ENCODE results near the gene PTPRN2.
"Not testable (repeated sequence)": the region's sequence is repeated elsewhere in the genome, so short reads cannot be mapped to it uniquely, and the experiment has no call there.

Gene PTPRN2

GRCh38 chr7:157718303-157719007 lies 869.2 kb downstream of the PTPRN2 start:
- no peak for DNase-seq (ENCODE audit: low read depth in 2 of 2)

GRCh38 chr7:157717211-157718174 lies 870.1 kb downstream of the PTPRN2 start:
- DNase-seq (ENCODE audit: low read depth in 2 of 2): no peak

DNA sequence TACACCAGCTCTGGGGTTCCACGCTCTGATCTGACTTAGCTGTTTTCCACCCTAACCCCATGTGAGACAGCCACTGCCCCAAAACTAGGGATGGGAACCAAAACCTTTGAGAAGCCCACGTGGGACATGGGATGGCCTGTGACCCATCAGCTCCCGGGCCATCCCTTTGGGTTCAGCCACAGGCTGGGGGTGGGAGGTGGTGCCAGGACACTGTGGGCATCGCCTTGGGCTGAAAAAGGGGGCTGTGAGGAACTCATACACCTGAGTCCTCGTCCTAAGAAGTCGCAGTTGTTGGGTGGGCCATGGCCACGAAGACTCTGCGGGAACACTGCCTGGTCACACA lies 871.7 kb downstream of the PTPRN2 start:
- no peak for DNase-seq (ENCODE audit: low read depth in 2 of 2)

GRCh38 chr7:157715071-157715937 lies 872.3 kb downstream of the PTPRN2 start:
- DNase-seq (ENCODE audit: low read depth in 2 of 2): no peak

DNA sequence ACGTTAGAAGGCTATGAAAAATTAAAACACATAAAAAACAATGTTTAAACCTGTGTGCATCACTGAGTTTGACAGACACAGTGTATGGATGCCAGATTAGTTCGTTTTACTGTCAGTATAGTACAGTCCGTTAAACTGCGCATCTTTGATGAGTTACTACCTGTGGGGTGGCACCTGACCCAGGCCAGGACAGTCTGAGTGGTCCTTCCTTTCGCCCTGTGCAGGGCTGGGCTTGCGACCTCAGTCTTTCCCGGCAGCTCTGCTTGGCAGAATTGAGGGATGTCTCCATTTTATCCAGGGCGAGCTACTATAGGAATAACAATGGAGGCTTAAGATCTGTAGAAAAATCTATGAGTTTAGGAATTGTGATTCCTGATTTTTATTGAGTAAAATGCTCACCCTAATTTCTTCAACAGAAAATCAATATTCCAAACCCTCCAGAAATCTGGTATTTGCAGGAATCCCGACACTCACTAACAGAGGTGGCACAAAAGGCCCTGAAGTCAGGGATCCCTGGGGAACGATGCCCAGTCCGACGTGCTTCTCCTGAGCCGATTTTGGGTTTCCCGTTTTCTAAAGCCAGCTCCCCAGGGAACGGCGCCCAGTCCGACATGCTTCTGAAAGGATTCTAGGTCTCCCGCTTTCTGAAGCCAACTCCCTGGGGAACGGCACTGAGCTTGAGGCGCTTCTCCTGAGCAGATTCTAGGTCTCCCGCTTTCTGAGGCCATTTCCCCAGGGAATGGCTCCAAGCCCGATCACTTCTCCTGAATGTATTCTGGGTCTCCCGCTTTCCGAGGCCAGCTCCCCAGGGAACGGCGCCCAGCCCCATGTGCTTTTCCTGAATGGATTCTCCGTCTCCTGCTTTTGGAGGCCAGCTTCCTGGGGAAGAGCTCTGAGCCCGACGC lies 873.2 kb downstream of the PTPRN2 start:
- no peak for DNase-seq (ENCODE audit: low read depth in 2 of 2)

GRCh38 chr7:157713591-157713990 lies 874.0 kb downstream of the PTPRN2 start:
- DNase-seq (ENCODE audit: low read depth in 2 of 2): no peak

GRCh38 chr7:157712666-157713235 lies 874.9 kb downstream of the PTPRN2 start:
- DNase-seq (ENCODE audit: low read depth in 2 of 2): no peak

- DNase-seq (ENCODE audit: low read depth in 2 of 2): no peak
These were observed 876.2 kb downstream of the PTPRN2 start for GRCh38 chr7:157711353-157711888.

- no peak for DNase-seq (ENCODE audit: low read depth in 2 of 2)
These were observed 877.2 kb downstream of the PTPRN2 start for GRCh38 chr7:157710396-157710795.

GRCh38 chr7:157709531-157710251 lies 877.9 kb downstream of the PTPRN2 start:
- no peak for DNase-seq (ENCODE audit: low read depth in 2 of 2)

DNA sequence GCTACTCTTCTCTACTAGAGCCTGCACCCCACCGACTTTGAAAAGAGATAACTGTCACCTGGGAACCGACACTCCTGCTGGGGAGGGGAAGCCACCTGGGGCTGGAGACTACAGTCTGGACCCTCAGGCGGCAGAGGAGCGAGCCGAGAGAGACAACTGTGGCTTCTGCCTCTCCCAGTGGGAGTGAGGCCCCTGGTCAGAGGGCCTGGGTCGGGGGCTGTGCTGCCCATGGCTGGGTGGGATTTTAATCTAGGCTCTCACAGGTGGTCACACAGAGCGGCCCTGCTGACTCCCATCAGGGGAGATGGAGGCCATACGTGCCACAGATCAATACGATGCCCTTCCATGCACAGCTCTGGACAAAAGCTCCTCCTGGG lies 878.7 kb downstream of the PTPRN2 start:
- DNase-seq (ENCODE audit: low read depth in 2 of 2): no peak

DNA sequence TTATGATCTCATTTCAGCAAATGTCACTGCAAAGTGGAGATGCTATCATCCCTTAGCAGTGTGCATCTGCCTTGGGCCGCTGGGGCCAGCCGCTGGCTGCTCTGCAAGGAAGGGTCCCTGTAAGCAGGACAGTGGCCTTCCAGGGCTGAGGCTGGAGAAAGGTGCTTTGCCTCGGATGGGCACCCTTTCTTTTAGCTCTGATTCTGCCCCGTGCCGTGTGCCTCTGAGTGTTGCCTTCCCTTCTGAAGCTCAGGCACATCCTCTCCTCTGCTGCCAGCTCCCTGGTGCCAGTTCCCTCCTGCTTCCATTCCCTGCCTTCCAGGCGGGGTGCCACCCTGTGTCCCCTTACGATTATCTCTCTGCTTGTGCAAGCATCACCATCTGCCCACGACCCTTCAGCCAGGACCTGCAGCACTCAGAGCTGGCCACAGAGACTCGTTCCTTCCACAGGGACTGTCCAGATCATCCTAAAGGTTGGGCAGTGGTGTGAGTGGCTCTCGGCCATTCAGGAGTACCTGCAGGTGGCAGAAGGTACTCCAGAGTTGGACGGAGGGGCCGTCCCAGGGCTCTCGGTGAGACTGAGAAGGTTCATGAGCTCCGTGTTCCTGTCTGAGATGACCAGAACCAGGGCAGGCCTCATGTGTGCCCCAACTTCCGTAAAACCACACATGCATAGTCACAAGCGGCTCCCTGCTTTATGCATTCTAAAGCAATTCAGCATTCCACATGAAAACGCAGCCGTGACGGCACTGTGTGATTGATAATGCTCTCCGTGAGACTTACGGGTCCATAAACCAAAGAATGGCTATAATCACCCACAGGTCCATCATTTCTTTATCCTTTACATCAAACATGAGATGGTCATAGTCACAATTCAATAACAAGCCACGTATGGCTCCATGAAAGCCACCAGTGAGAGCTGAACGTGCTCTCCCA lies 879.4 kb downstream of the PTPRN2 start:
- DNase-seq (ENCODE audit: low read depth in 2 of 2): no peak

- no peak for DNase-seq (ENCODE audit: low read depth in 2 of 2)
These were observed 883.3 kb downstream of the PTPRN2 start for GRCh38 chr7:157704365-157704764.

- DNase-seq (ENCODE audit: low read depth in 2 of 2): no peak
These were observed 884.0 kb downstream of the PTPRN2 start for GRCh38 chr7:157703534-157704195.

DNA sequence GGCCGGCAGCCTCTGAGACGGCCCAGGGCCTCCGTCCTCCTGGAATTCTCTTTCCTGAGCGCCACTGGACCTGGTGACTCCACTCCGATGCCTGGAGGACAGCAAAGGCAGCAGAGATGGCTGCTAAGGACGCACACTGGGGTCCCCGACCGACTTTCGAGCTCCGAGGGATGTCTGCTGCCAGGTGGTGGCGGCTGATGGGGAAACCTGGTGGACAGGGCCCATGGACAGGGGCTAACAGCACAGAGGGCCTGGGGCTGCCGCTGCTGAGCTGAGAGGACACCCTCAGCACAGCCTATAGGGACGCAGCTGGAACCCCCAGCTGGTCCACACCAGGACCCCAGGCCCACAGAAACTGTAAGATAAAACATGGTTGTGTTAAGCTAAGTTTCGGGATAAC lies 884.5 kb downstream of the PTPRN2 start:
- no peak for DNase-seq (ENCODE audit: low read depth in 2 of 2)

GRCh38 chr7:157702311-157703023 lies 885.2 kb downstream of the PTPRN2 start:
- DNase-seq (ENCODE audit: low read depth in 2 of 2): no peak

- DNase-seq (ENCODE audit: low read depth in 2 of 2): not testable (repeated sequence)
These were observed 886.0 kb downstream of the PTPRN2 start for GRCh38 chr7:157701395-157702180.

Measured in stimulated activated CD8-positive, alpha-beta memory T cell treated with anti-CD3 and anti-CD28 coated beads, Interleukin-7, amount 100 ng/mL, for 1 hour (primary cell).